GM18520 (cell line): Measurements from ENCODE around the gene LRRC49.
"Not testable (repeated sequence)": the region's sequence is repeated elsewhere in the genome, so short reads cannot be mapped to it uniquely, and the experiment has no call there.

ENCODE experiments used
- ATAC-seq: cut with Tn5 transposase; IDR thresholded peaks from one replicate; pipeline ENCODE4 v1.9.1; 2021; ENCODE audit not compliant: unreplicated experiment

Gene LRRC49

GRCh38 chr15:70866982-70867641 lies 25.5 kb upstream of the LRRC49 start:
- ATAC-seq = no peak

GRCh38 chr15:70867911-70868467 lies 24.6 kb upstream of the LRRC49 start:
- no peak for ATAC-seq

GRCh38 chr15:70869346-70869745 lies 23.3 kb upstream of the LRRC49 start:
- no peak for ATAC-seq

GRCh38 chr15:70870051-70870450 lies 22.6 kb upstream of the LRRC49 start:
- no peak for ATAC-seq

- ATAC-seq = not testable (repeated sequence)
These were observed 21.1 kb upstream of the LRRC49 start for GRCh38 chr15:70871490-70871889.

GRCh38 chr15:70873232-70874054 lies 19.2 kb upstream of the LRRC49 start:
- ATAC-seq = no peak

GRCh38 chr15:70875001-70875782 lies 17.4 kb upstream of the LRRC49 start:
- ATAC-seq = no peak

- no peak for ATAC-seq
These were observed 16.6 kb upstream of the LRRC49 start for GRCh38 chr15:70876011-70876410.

GRCh38 chr15:70876683-70877082 lies 15.9 kb upstream of the LRRC49 start:
- ATAC-seq = no peak

GRCh38 chr15:70879401-70879800 lies 13.2 kb upstream of the LRRC49 start:
- ATAC-seq = no peak

- no peak for ATAC-seq
These were observed 11.8 kb upstream of the LRRC49 start for GRCh38 chr15:70880781-70881180.

- no peak for ATAC-seq
These were observed 10.3 kb upstream of the LRRC49 start for GRCh38 chr15:70882361-70882760.

GRCh38 chr15:70892912-70893560 lies 410 bp downstream of the LRRC49 start:
- no peak for ATAC-seq

GRCh38 chr15:70902107-70902506 lies 9.5 kb downstream of the LRRC49 start:
- ATAC-seq = no peak

GRCh38 chr15:70906842-70907241 lies 14.2 kb downstream of the LRRC49 start:
- no peak for ATAC-seq

- no peak for ATAC-seq
These were observed 15.3 kb downstream of the LRRC49 start for GRCh38 chr15:70907784-70908471.

GRCh38 chr15:70910958-70911357 lies 18.3 kb downstream of the LRRC49 start:
- no peak for ATAC-seq

GRCh38 chr15:70912187-70912586 lies 19.6 kb downstream of the LRRC49 start:
- ATAC-seq = no peak

- no peak for ATAC-seq
These were observed 23.9 kb downstream of the LRRC49 start for GRCh38 chr15:70916531-70916930.

GRCh38 chr15:70917955-70918354 lies 25.3 kb downstream of the LRRC49 start:
- no peak for ATAC-seq
